ENCODE results near the gene ARHGAP26.
"Not testable (repeated sequence)": the region's sequence is repeated elsewhere in the genome, so short reads cannot be mapped to it uniquely, and the experiment has no call there.

Gene ARHGAP26

DNA sequence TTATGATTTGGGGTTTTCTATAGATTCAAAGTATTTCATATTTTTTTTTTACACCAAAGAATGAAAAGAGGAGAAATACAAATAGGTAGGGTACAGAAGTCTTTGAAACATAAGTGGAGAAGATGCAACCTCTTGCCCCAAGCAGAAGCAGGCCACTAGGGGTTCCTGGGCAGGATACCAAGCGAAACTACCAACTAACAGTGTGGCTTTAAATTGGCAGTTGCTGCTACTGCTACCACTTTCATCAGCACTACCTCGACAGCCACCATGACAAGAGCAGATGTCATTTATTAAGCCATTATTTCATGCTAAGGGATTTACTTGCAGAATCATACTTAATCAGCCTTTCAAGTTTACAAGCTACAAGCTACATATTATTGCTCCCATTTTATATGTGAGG, 345.2 kb downstream of the ARHGAP26 start:
- TF ChIP-seq, protein P1, sequence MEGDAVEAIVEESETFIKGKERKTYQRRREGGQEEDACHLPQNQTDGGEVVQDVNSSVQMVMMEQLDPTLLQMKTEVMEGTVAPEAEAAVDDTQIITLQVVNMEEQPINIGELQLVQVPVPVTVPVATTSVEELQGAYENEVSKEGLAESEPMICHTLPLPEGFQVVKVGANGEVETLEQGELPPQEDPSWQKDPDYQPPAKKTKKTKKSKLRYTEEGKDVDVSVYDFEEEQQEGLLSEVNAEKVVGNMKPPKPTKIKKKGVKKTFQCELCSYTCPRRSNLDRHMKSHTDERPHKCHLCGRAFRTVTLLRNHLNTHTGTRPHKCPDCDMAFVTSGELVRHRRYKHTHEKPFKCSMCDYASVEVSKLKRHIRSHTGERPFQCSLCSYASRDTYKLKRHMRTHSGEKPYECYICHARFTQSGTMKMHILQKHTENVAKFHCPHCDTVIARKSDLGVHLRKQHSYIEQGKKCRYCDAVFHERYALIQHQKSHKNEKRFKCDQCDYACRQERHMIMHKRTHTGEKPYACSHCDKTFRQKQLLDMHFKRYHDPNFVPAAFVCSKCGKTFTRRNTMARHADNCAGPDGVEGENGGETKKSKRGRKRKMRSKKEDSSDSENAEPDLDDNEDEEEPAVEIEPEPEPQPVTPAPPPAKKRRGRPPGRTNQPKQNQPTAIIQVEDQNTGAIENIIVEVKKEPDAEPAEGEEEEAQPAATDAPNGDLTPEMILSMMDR (conservative IDR thresholded peaks at IDR 0.05; ENCODE audit: low read depth, low read length), result peak; percentile 33; the same call in 1 of the 2 replicates
- Histone ChIP-seq H3K9ac (peak overlapping the region; percentile 28; the same call in 1 of the 2 replicates), H2AFZ (ENCODE audit: low read depth) (no peak overlapping the region), H3K27me3 (ENCODE audit: insufficient read depth, low read depth) (no peaks in the 10 kb centered on the region), H3K79me2 (ENCODE audit: insufficient read depth, low read depth) (no peaks in the 10 kb centered on the region), H4K20me1 (ENCODE audit: insufficient read depth) (no peaks in the 10 kb centered on the region), H3K4me3 (IDR thresholded peaks at IDR 0.05; ENCODE audit: insufficient read depth, low read depth, low read length) (no peak overlapping the region), H3K4me1 (ENCODE audit: low read depth, poor library complexity, severe bottlenecking) (peaks cover 85% of the 10 kb centered on the region), H3K27ac (peak overlapping the region; percentile 72), H3K4me2 (peak overlapping the region; percentile 97), H3K36me3 (ENCODE audit: insufficient read depth) (no peaks in the 10 kb centered on the region)

DNA sequence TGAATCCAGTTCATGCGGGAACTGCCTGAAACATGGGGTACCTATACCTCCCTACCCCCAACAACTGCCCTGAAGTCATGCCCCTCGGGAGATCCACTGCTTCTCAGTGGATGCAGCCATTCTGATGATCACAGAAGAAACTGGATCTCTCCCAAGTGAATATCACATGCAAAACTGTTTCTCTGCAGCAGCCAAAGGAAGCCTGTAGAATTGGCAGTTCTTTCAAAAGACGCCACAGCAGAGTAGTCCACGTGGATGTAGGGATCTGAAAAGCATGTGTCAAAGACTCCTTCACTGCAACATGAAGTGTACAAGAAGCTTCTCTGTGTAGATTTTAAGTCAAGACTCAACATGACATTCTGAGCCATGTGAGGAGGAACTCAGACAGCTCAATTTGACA, 346.6 kb downstream of the ARHGAP26 start:
- Histone ChIP-seq H3K27ac (peak overlapping the region; percentile 97; the same call in 1 of the 2 replicates), H3K4me1 (ENCODE audit: low read depth, poor library complexity, severe bottlenecking) (peaks cover 92% of the 10 kb centered on the region), H3K79me2 (ENCODE audit: insufficient read depth, low read depth) (no peaks in the 10 kb centered on the region), H3K4me3 (IDR thresholded peaks at IDR 0.05; ENCODE audit: insufficient read depth, low read depth, low read length) (no peak overlapping the region), H4K20me1 (ENCODE audit: insufficient read depth) (no peaks in the 10 kb centered on the region), H3K4me2 (peak overlapping the region; percentile 97; the same call in 1 of the 2 replicates), H3K9ac (no peak overlapping the region), H3K36me3 (ENCODE audit: insufficient read depth) (no peaks in the 10 kb centered on the region), H3K27me3 (ENCODE audit: insufficient read depth, low read depth) (no peaks in the 10 kb centered on the region), H2AFZ (ENCODE audit: low read depth) (no peak overlapping the region)
- TF ChIP-seq, protein P1 (conservative IDR thresholded peaks at IDR 0.05; ENCODE audit: low read depth, low read length), result no peak

DNA sequence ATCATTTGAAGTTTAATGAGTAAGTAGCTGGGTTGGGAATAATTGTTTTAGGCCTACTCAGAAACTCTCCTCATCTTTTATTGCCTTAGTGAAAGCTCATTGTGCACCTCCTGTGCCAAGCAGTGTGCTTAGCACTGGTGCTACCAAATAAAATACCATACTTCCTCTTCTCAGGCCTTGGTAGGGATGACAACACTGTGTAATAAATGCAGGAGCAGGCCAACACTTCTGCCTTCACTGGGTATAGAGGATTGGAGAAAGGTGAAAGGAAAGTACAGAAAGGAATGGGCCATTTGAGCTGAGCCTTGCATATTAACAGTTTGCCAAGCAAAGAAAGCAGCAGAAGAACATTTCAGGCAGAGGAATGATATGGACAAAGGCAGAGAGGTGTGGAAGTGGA, 347.6 kb downstream of the ARHGAP26 start:
- Histone ChIP-seq H3K27me3 (ENCODE audit: insufficient read depth, low read depth) (no peaks in the 10 kb centered on the region), H3K4me3 (IDR thresholded peaks at IDR 0.05; ENCODE audit: insufficient read depth, low read depth, low read length) (no peak overlapping the region), H2AFZ (ENCODE audit: low read depth) (no peak overlapping the region), H3K9ac (peak overlapping the region; percentile 75; the same call in 1 of the 2 replicates), H4K20me1 (ENCODE audit: insufficient read depth) (no peaks in the 10 kb centered on the region), H3K79me2 (ENCODE audit: insufficient read depth, low read depth) (no peaks in the 10 kb centered on the region), H3K27ac (peak overlapping the region; percentile 97), H3K4me2 (peak overlapping the region; percentile 97), H3K36me3 (ENCODE audit: insufficient read depth) (no peaks in the 10 kb centered on the region), H3K4me1 (ENCODE audit: low read depth, poor library complexity, severe bottlenecking) (peaks cover 100% of the 10 kb centered on the region)
- TF ChIP-seq, protein P1 (conservative IDR thresholded peaks at IDR 0.05; ENCODE audit: low read depth, low read length), result no peak

DNA sequence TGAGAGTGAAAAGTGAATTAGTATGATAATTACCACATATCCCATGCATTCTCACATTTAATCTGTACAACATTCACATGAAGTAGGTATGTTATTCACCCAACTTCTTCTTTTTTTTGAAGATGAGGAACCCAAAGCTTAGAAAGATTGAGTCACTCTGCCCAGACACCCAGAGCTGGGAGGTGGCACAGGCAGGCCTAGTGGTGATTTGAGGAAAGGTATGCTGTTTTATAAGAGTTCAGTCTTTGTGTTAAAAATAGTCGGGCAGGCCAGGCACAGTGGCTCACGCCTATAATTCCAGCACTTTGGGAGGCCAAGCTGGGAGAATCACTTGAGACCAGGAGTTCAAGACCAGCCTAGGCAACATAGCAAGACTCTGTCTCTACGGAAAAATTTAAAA, 348.0 kb downstream of the ARHGAP26 start:
- Histone ChIP-seq H3K9ac (peak overlapping the region; percentile 75), H3K79me2 (ENCODE audit: insufficient read depth, low read depth) (peaks cover 4% of the 10 kb centered on the region; the same call in 1 of the 2 replicates), H3K27ac (peak overlapping the region; percentile 97), H3K4me1 (ENCODE audit: low read depth, poor library complexity, severe bottlenecking) (peaks cover 100% of the 10 kb centered on the region), H3K36me3 (ENCODE audit: insufficient read depth) (no peaks in the 10 kb centered on the region), H4K20me1 (ENCODE audit: insufficient read depth) (no peaks in the 10 kb centered on the region), H2AFZ (ENCODE audit: low read depth) (no peak overlapping the region), H3K4me3 (IDR thresholded peaks at IDR 0.05; ENCODE audit: insufficient read depth, low read depth, low read length) (no peak overlapping the region), H3K27me3 (ENCODE audit: insufficient read depth, low read depth) (no peaks in the 10 kb centered on the region), H3K4me2 (peak overlapping the region; percentile 97)
- TF ChIP-seq, protein P1 (conservative IDR thresholded peaks at IDR 0.05; ENCODE audit: low read depth, low read length), result no peak; the same call in 1 of the 2 replicates

DNA sequence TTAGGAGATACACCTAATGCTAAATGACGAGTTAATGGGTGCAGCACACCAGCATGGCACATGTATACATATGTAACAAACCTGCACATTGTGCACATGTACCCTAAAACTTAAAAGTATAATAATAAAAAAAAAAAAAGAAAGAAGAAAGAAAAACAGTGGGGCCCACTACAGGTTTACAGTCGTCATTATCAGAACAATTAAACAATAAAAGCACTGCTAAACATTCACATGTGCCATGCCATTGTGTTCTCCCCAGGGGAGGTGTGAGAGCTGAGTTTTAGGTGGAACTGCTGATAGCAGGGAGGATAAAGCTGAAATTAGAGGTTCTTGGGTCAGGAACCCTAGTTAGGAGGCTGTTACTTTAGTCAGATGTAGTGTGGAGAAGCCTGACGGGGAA, 348.6 kb downstream of the ARHGAP26 start:
- H3K27me3 ChIP-seq (ENCODE audit: insufficient read depth, low read depth); H3K36me3 ChIP-seq (ENCODE audit: insufficient read depth); H4K20me1 ChIP-seq (ENCODE audit: insufficient read depth); H2AFZ ChIP-seq (ENCODE audit: low read depth); H3K4me3 ChIP-seq (IDR thresholded peaks at IDR 0.05; ENCODE audit: insufficient read depth, low read depth, low read length); H3K79me2 ChIP-seq (ENCODE audit: insufficient read depth, low read depth): not testable (repeated sequence)
- peak overlapping the region; percentile 97 for H3K27ac ChIP-seq
- peak overlapping the region; percentile 97 for H3K4me2 ChIP-seq
- peak overlapping the region; percentile 75 for H3K9ac ChIP-seq
- H3K4me1 ChIP-seq (ENCODE audit: low read depth, poor library complexity, severe bottlenecking), result peaks cover 100% of the 10 kb centered on the region
